ENCODE data around the gene PDCL2. TPM values are rescaled to one million over a fixed set of nuclear protein-coding genes. Genes with fewer than 3 reads are reported as not detected.

Gene PDCL2
- polyA plus RNA-seq, 1 experiment = not detected

DNA sequence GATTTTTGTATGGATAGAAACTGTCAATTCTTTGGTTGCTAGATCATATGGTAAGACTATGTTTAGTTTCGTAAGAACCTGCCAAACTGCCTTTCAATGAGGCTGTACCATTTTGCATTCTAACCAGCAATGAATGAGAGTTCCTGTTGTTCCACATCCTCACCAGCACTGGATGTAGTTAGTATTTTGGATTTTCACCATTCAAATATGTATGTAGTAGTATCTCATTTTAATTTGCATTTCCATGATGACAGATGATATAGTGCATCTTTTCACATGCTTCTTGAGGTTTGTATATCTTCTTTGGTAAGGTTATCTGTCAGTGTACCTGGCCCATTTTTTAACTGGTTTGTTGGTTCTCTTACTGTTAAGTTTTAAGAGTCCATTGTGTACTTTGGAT is 80.0 kb downstream of the PDCL2 start:
- POLR2A ChIA-PET = no interaction called here
- TF ChIP-seq, protein P1, sequence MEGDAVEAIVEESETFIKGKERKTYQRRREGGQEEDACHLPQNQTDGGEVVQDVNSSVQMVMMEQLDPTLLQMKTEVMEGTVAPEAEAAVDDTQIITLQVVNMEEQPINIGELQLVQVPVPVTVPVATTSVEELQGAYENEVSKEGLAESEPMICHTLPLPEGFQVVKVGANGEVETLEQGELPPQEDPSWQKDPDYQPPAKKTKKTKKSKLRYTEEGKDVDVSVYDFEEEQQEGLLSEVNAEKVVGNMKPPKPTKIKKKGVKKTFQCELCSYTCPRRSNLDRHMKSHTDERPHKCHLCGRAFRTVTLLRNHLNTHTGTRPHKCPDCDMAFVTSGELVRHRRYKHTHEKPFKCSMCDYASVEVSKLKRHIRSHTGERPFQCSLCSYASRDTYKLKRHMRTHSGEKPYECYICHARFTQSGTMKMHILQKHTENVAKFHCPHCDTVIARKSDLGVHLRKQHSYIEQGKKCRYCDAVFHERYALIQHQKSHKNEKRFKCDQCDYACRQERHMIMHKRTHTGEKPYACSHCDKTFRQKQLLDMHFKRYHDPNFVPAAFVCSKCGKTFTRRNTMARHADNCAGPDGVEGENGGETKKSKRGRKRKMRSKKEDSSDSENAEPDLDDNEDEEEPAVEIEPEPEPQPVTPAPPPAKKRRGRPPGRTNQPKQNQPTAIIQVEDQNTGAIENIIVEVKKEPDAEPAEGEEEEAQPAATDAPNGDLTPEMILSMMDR (IDR thresholded peaks at IDR 0.05; ENCODE audit: low read depth, low read length) = no peak
- H3K27me3 ChIP-seq (ENCODE audit: control insufficient read depth, insufficient read depth, low read length) = no peaks in the 10 kb centered on the region
- no peak overlapping the region for H3K4me3 ChIP-seq (ENCODE audit: low read depth, low read length)
- no peak for DNase-seq (ENCODE audit: low read depth, low spot score)
- CTCF ChIA-PET = no interaction called here
- no peak overlapping the region for H3K27ac ChIP-seq (ENCODE audit: low read depth, low read length)
- H3K9me3 ChIP-seq (ENCODE audit: control insufficient read depth, insufficient read depth, low read length) = no peaks in the 10 kb centered on the region

DNA sequence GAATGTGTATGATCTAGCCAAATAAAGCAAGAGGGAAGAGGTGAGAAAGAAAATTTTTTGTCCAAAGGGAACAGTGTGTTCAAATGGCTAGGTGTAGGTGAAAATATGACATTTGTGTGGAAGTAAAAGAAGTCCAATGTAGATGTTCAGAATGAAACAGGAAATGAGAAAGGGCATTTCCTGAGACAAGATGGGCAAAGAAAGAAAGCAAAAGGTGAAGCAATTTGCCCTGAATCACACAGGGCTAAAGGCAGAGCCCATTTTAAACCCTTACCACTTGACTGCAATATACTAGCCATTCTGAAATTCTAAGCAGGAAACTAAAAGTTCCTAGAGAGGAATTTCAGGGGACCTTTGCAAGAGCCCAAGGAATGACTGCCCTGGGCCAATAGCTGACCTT is 81.4 kb downstream of the PDCL2 start:
- CTCF ChIA-PET = no interaction called here
- POLR2A ChIA-PET = no interaction called here
- no peak for DNase-seq (ENCODE audit: low read depth, low spot score)
- TF ChIP-seq, protein P1 (IDR thresholded peaks at IDR 0.05; ENCODE audit: low read depth, low read length) = no peak
- Histone ChIP-seq H3K27ac (ENCODE audit: low read depth, low read length) (no peak overlapping the region), H3K4me3 (ENCODE audit: low read depth, low read length) (no peak overlapping the region), H3K27me3 (ENCODE audit: control insufficient read depth, insufficient read depth, low read length) (no peaks in the 10 kb centered on the region), H3K9me3 (ENCODE audit: control insufficient read depth, insufficient read depth, low read length) (no peaks in the 10 kb centered on the region)

DNA sequence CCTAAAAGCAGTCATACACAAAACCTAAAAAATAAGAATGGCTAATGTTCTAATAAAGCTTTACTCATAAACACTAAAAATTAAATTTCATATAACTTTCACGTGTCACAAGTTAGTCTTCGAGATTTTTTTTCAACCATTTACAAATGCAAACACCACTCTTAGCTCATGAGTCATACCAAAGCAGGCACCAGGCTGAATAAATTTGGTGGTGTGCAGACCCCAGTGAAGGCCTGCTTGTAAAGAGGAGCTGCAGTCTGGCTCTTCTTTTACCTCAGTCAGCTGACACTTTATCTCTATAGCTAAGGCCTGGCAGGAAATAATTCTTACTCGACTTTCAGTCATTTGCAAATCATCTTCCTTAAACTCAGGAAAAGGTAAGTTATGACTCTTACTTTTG is 82.8 kb downstream of the PDCL2 start:
- Histone ChIP-seq H3K27ac (ENCODE audit: low read depth, low read length) (no peak overlapping the region), H3K9me3 (ENCODE audit: control insufficient read depth, insufficient read depth, low read length) (no peaks in the 10 kb centered on the region), H3K4me3 (ENCODE audit: low read depth, low read length) (no peak overlapping the region), H3K27me3 (ENCODE audit: control insufficient read depth, insufficient read depth, low read length) (no peaks in the 10 kb centered on the region)
- no peak for DNase-seq (ENCODE audit: low read depth, low spot score)
- ChIA-PET CTCF (interaction anchor here (1.0 to 1.1 kb wide), 2 partner anchors 45 to 164 kb away, joined by 5 read pairs; partner anchors contain the start of gene SRD5A3), POLR2A (interaction anchor here (0.5 kb wide), 1 partner anchor 77 kb away, joined by 7 read pairs; no protein-coding TSS in a partner anchor)
- TF ChIP-seq, protein P1 (IDR thresholded peaks at IDR 0.05; ENCODE audit: low read depth, low read length) = no peak

DNA sequence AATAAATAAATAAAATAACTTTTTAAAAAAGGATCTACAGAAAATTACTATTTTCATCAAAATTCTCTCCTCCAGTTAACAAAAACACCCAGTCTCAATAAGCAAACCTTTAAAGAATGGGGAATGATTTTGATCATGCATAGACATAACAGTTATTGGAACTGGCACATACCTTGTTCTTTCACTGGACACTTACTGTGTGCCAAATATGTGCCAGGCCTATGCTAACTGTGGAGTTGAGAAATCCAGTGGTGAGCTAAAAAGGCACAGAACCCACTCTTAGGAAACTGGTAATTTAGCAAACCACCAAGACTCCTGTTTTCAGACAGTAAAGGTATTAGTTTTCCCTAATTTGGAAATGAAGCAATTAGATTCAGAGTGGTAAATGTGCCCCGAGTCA is 84.4 kb downstream of the PDCL2 start:
- no peaks in the 10 kb centered on the region for H3K9me3 ChIP-seq (ENCODE audit: control insufficient read depth, insufficient read depth, low read length)
- ChIA-PET POLR2A (no interaction called here), CTCF (no interaction called here)
- no peak overlapping the region for H3K4me3 ChIP-seq (ENCODE audit: low read depth, low read length)
- H3K27ac ChIP-seq (ENCODE audit: low read depth, low read length) = no peak overlapping the region
- DNase-seq (ENCODE audit: low read depth, low spot score) = no peak
- TF ChIP-seq, protein P1 (IDR thresholded peaks at IDR 0.05; ENCODE audit: low read depth, low read length) = no peak
- no peaks in the 10 kb centered on the region for H3K27me3 ChIP-seq (ENCODE audit: control insufficient read depth, insufficient read depth, low read length)

Other genes with a start within 250 kb of the PDCL2 start
- 13.2 and 15.8 TPM in 2 replicates for gene SRD5A3, start 246.0 kb downstream of the PDCL2 start, polyA plus RNA-seq (2011; rRNA removed)
- gene TMEM165, start 196.3 kb downstream of the PDCL2 start, polyA plus RNA-seq (2011; rRNA removed) = 134 and 146 TPM in 2 replicates
- 15.1 and 18.8 TPM in 2 replicates for gene CLOCK, start 45.3 kb downstream of the PDCL2 start, polyA plus RNA-seq (2011; rRNA removed)
- gene NMU, start 44.1 kb upstream of the PDCL2 start, polyA plus RNA-seq (2011; rRNA removed) = not detected in 2 replicates
- not detected in 2 replicates for gene EXOC1L, start 227.5 kb upstream of the PDCL2 start, polyA plus RNA-seq (2011; rRNA removed)